Peyer's patch (tissue), 4 donors: ENCODE results near the gene KBTBD7.

Experiments used
- POLR2A ChIP-seq, 2 donors: fragments of 450-650 bp; IDR thresholded peaks; one replicate each; pipeline ENCODE4 v1.5.1; 2017; ENCODE audit warnings: antibody characterized with exemption in 2 of 2, mild to moderate bottlenecking in 2 of 2, moderate library complexity in 2 of 2
- TF ChIP-seq, protein P1 (sequence below), 6 experiments: fragments of 450-650 bp in 4 of 6; fragments of 200-600 bp in 2 of 6; sonication (generic) in 1 of 6; IDR thresholded peaks; one replicate each; pipeline ENCODE4 v1.5.1; 2017 to 2019; ENCODE audit warnings: antibody characterized with exemption in 6 of 6, mild to moderate bottlenecking in 3 of 6, moderate library complexity in 1 of 6

DNA sequence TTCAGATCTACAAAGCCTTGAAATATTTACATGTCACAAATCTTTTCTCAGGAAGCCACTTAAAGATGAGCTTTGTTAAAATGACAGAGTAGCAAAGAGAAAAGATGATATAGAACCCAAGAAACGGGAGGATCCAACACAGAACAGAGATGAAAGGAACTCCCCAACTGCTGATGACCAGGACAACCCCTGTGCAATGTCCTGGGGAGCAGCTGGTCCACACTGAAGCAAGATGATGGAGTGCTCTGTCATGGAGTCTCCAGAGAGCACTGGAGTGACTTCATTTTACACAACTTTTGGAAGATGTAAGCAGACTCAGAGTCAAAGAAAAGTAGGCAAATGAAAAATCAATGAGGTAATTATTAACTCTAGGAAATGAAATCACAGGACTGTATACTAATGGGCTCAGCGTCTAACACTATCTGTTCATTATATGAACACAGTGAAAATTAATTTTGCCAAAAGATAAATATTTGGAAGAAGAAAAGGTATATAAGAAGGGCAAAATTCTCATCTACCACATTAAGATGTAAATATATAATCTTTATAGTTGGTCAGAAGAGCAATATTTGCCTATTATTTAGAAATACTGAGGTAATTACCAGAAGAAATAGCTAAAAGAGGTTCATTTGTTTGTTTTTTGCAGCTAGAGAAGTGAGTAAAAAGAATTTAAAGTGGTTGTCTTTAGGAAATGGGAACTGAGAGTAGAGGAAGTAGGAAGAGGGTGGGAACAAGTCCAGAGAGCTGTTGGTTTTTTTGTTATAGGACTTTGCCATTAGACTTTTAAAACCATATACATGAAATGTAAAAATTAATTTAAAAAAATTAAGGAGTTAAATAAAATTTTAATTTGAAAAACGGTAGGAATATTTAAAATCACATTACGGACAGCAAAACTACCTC is 38.5 kb upstream of the KBTBD7 start:
- no peak for TF ChIP-seq POLR2A (IDR thresholded peaks at IDR 0.05)
- TF ChIP-seq, protein P1, sequence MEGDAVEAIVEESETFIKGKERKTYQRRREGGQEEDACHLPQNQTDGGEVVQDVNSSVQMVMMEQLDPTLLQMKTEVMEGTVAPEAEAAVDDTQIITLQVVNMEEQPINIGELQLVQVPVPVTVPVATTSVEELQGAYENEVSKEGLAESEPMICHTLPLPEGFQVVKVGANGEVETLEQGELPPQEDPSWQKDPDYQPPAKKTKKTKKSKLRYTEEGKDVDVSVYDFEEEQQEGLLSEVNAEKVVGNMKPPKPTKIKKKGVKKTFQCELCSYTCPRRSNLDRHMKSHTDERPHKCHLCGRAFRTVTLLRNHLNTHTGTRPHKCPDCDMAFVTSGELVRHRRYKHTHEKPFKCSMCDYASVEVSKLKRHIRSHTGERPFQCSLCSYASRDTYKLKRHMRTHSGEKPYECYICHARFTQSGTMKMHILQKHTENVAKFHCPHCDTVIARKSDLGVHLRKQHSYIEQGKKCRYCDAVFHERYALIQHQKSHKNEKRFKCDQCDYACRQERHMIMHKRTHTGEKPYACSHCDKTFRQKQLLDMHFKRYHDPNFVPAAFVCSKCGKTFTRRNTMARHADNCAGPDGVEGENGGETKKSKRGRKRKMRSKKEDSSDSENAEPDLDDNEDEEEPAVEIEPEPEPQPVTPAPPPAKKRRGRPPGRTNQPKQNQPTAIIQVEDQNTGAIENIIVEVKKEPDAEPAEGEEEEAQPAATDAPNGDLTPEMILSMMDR (IDR thresholded peaks at IDR 0.05): no peak
